BLaER1 treated with 17β-estradiol and CSF1 and Interleukin-3, amounts not matched to agents 10 nM and 100 nM (cell line): ENCODE data around the gene WASF1.

Source experiments
- H3K27ac ChIP-seq, 11 experiments: shearing (Covaris generic); formaldehyde crosslinking; 2 replicates each; pipeline ENCODE4 v1.8.1; 2022
- H3K27me3 ChIP-seq, 11 experiments: shearing (Covaris generic); formaldehyde crosslinking; 2 replicates each; pipeline ENCODE4 v1.8.1; 2022
- H3K36me3 ChIP-seq, 11 experiments: shearing (Covaris generic); formaldehyde crosslinking; 2 replicates each; pipeline ENCODE4 v1.8.1; 2022
- H3K4me1 ChIP-seq, 10 experiments: shearing (Covaris generic); formaldehyde crosslinking; 2 replicates each; pipeline ENCODE4 v1.8.1; 2022
- H3K4me2 ChIP-seq, 11 experiments: shearing (Covaris generic); formaldehyde crosslinking; 2 replicates each; pipeline ENCODE4 v1.8.1; 2022
- H3K4me3 ChIP-seq, 10 experiments: shearing (Covaris generic); formaldehyde crosslinking; 2 replicates each; pipeline ENCODE4 v1.8.1; 2022
- H3K9ac ChIP-seq, 11 experiments: shearing (Covaris generic); formaldehyde crosslinking; 2 replicates each; pipeline ENCODE4 v1.8.1; 2022
- H3K9me3 ChIP-seq, 11 experiments: shearing (Covaris generic); formaldehyde crosslinking; replicated peaks in 1 of 11; 2 replicates each; pipeline ENCODE4 v1.8.1; 2022
- H4K20me1 ChIP-seq, 11 experiments: shearing (Covaris generic); formaldehyde crosslinking; 2 replicates each; pipeline ENCODE4 v1.8.1; 2022
- Cebpa-rat ChIP-seq, 11 experiments: shearing (Covaris generic); IDR thresholded peaks; 2 replicates each; pipeline ENCODE4 v1.8.1; 2022

Gene WASF1

DNA sequence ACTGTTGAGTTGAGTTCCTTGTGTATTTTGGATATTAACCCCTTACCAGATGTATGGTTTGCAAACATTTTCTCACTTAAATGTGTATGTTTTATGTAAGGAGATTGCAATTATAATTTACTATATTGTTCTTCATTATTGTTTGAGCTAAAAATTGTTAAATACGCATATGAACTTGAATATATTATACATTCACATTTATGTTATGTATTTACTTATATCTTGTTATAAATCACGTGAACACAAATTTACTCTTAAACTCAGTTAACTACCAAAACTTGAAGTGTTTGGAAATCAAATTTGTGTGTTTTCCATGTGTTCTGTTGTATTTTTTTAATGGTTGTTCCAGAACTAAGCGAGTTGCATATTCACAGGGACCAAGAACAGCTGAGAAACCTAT is 19.1 kb upstream of the WASF1 start:
- Histone ChIP-seq H3K4me1 (no peaks in the 10 kb centered on the region), H3K27ac (no peak overlapping the region), H4K20me1 (peaks cover 0 to 86% (median 5%) of the 10 kb centered on the region in 11 experiments; a peak in 7 of 22 replicates), H3K27me3 (no peaks in the 10 kb centered on the region), H3K4me2 (no peak overlapping the region), H3K9ac (no peak overlapping the region), H3K9me3 (peaks cover 0 to 8% (median 0%) of the 10 kb centered on the region in 11 experiments; a peak in 3 of 22 replicates), H3K4me3 (no peak overlapping the region), H3K36me3 (peaks cover 35 to 68% (median 48%) of the 10 kb centered on the region in 11 experiments)
- no peak for TF ChIP-seq Cebpa-rat (IDR thresholded peaks at IDR 0.05)

DNA sequence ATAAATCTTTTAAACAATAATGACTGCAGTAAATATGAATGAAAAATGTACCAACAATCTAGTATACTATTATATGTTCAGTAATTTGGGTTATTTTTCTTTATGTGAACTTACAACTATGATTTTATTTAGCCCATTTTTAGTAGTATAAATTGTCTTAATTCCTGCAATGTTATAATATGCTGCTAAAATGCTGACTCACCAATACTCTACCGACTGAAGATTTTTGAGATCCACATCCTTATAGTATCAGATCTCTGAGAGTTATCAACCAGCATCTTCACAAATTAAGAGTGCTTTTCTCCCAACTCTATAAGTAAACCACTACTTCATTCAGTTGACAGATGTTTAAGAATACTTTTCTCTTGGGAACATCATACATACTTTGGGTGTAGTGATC is 17.4 kb upstream of the WASF1 start:
- H3K4me2 ChIP-seq: no peak overlapping the region

DNA sequence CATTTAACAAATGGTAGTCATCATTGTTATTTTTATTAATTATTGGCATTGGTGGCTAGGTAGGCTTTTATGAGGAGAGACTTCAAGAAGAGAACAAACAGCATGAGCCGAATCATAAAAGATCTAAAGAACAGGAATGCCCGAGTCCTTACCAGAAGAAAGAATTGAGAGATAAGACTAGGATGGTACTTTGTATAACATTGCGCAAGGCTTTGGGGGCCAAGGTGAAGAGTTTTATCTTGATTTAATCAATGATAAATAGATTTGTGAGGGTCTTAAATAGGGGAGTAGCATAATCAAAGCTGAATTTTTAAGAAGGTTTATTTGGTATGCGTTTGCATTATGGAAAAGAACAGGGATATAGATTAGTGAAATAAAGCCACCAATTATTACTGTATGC is 16.2 kb upstream of the WASF1 start:
- peak in 1 of 11 experiments; percentile 44; a peak in 1 of 22 replicates for TF ChIP-seq Cebpa-rat (IDR thresholded peaks at IDR 0.05)
- H3K9me3 ChIP-seq: peaks cover 0 to 8% (median 0%) of the 10 kb centered on the region in 11 experiments; a peak in 3 of 22 replicates
- no peak overlapping the region for H3K4me2 ChIP-seq
- H4K20me1 ChIP-seq: peaks cover 9 to 84% (median 21%) of the 10 kb centered on the region in 11 experiments; a peak in 15 of 22 replicates
- no peak overlapping the region for H3K27ac ChIP-seq
- H3K4me3 ChIP-seq: no peak overlapping the region
- H3K9ac ChIP-seq: no peak overlapping the region
- H3K36me3 ChIP-seq: peaks cover 30 to 67% (median 48%) of the 10 kb centered on the region in 11 experiments
- 0 out of 20 replicates have a peak, but pooled peaks cover 0 to 7% (median 0%) of the 10 kb centered on the region in 10 experiments for H3K4me1 ChIP-seq
- H3K27me3 ChIP-seq: no peaks in the 10 kb centered on the region

More for the DNA sequence above, 17.4 kb upstream of the WASF1 start:
- Histone ChIP-seq H3K36me3 (peaks cover 32 to 67% (median 48%) of the 10 kb centered on the region in 11 experiments), H3K4me3 (no peak overlapping the region), H3K4me1 (0 out of 20 replicates have a peak, but pooled peaks cover 0 to 1% (median 0%) of the 10 kb centered on the region in 10 experiments), H3K9ac (no peak overlapping the region), H3K27me3 (no peaks in the 10 kb centered on the region), H3K27ac (no peak overlapping the region), H3K9me3 (peaks cover 0 to 8% (median 0%) of the 10 kb centered on the region in 11 experiments; a peak in 3 of 22 replicates), H4K20me1 (peaks cover 3 to 84% (median 11%) of the 10 kb centered on the region in 11 experiments; a peak in 14 of 22 replicates)
- TF ChIP-seq Cebpa-rat (IDR thresholded peaks at IDR 0.05): no peak

DNA sequence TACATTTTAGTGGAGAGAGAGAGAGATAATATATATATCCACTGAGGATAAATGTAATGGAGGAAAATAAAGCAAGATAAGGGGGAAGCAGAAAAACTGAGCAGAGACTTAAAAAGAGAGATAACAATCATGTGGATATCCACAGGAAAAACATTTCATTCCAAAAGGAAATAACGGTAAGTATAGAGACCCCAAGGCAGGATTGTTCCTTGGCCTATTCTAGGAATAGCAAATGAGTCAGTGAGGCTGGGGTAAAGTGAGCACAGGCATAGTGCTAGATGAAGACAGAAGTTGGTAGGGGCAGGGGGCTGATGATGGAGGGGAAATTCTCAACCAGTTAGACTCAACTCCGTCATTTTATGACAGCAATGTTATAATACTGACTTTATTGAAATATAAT is 12.0 kb upstream of the WASF1 start:
- peaks cover 20 to 89% (median 51%) of the 10 kb centered on the region in 11 experiments; a peak in 18 of 22 replicates for H4K20me1 ChIP-seq
- peaks cover 0 to 17% (median 0%) of the 10 kb centered on the region in 10 experiments; a peak in 3 of 20 replicates for H3K4me1 ChIP-seq

DNA sequence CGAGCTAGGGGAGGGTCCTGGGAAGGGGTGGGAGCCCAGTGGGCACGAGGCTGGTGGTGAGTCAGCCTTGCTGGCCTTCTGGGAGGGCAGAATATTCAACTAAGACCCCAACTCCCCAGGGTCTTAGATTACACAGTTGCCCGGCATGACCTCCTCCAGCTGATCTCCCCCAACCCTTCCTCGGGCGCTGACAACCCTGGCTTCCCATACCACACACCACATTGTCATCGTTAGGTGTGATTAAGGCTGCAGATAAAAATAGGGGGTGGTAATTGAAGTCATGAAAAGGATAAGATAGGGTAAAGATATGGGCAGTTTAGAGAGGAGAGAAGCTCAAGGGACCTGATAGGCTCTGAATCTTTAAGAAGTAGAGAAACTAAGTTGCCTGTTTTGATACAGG is 11.3 kb upstream of the WASF1 start:
- no peak overlapping the region for H3K9ac ChIP-seq

More for the DNA sequence above, 12.0 kb upstream of the WASF1 start:
- Histone ChIP-seq H3K27me3 (no peaks in the 10 kb centered on the region), H3K4me2 (no peak overlapping the region), H3K9me3 (peaks cover 0 to 4% (median 0%) of the 10 kb centered on the region in 11 experiments; a peak in 1 of 22 replicates), H3K4me3 (no peak overlapping the region), H3K27ac (no peak overlapping the region), H3K9ac (no peak overlapping the region), H3K36me3 (peaks cover 21 to 56% (median 46%) of the 10 kb centered on the region in 11 experiments; a peak in 21 of 22 replicates)
- no peak for TF ChIP-seq Cebpa-rat (IDR thresholded peaks at IDR 0.05)

DNA sequence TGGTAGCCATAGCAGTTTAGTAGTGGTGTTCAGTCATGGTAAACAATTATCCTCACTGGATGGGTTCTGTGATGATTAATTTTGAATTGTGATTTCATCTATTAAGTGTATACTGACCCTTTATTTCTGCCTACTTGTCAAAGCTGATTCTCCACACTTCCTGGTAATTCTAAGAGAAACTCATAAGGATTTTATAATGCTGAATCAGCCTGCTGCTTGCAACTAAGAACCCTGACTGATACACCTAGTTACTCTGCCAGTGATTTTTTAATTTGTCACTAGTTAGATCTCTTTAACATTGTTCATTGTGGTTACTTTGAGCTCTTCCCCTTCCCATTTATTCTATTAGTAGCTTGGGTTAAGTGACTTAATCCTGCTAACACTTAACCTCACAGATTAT is 9.3 kb upstream of the WASF1 start:
- peaks cover 9 to 49% (median 40%) of the 10 kb centered on the region in 11 experiments; a peak in 21 of 22 replicates for H3K36me3 ChIP-seq
- no peak overlapping the region for H3K4me3 ChIP-seq
- TF ChIP-seq Cebpa-rat (IDR thresholded peaks at IDR 0.05): no peak
- peak overlapping the region in 1 of 11 experiments; percentile 27; a peak in 1 of 22 replicates for H3K4me2 ChIP-seq
- H3K9me3 ChIP-seq: peaks cover 0 to 4% (median 0%) of the 10 kb centered on the region in 11 experiments; a peak in 2 of 22 replicates
- no peak overlapping the region for H3K9ac ChIP-seq
- peaks cover 0 to 20% (median 1%) of the 10 kb centered on the region in 10 experiments; a peak in 6 of 20 replicates for H3K4me1 ChIP-seq
- H4K20me1 ChIP-seq: peaks cover 20 to 91% (median 57%) of the 10 kb centered on the region in 11 experiments; a peak in 18 of 22 replicates
- no peaks in the 10 kb centered on the region for H3K27me3 ChIP-seq
- no peak overlapping the region for H3K27ac ChIP-seq

More for the DNA sequence above, 11.3 kb upstream of the WASF1 start:
- Histone ChIP-seq H3K27me3 (no peaks in the 10 kb centered on the region), H3K36me3 (peaks cover 21 to 56% (median 48%) of the 10 kb centered on the region in 11 experiments; a peak in 21 of 22 replicates), H4K20me1 (peaks cover 20 to 91% (median 53%) of the 10 kb centered on the region in 11 experiments; a peak in 18 of 22 replicates), H3K4me2 (peak overlapping the region in 1 of 11 experiments; percentile 12; a peak in 3 of 22 replicates), H3K4me3 (no peak overlapping the region), H3K4me1 (peaks cover 0 to 17% (median 0%) of the 10 kb centered on the region in 10 experiments; a peak in 3 of 20 replicates), H3K27ac (no peak overlapping the region), H3K9me3 (peaks cover 0 to 4% (median 0%) of the 10 kb centered on the region in 11 experiments; a peak in 2 of 22 replicates)
- no peak for TF ChIP-seq Cebpa-rat (IDR thresholded peaks at IDR 0.05)

DNA sequence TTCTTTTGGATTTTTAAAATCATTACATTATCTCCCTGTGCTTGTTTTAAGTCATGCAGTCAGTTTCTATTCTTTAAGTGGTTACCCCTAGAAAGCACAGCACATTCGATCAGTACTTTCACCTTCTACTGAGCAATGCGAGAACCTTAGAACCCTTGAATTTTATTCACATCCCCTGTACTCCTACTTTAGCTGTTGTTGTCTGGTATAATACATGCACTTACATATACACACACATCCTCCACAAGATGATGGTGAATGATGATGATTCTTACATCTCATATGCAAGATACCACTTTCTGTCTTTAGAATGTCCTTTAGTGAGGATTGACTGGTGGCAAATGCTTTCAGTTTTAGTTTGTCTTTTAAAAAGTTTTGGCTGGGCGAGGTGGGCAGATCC is 6.4 kb upstream of the WASF1 start:
- Histone ChIP-seq H3K4me2 (no peak overlapping the region; a peak in 1 of 22 replicates), H3K9me3 (peaks cover 0 to 4% (median 0%) of the 10 kb centered on the region in 11 experiments; a peak in 2 of 22 replicates), H4K20me1 (peaks cover 14 to 93% (median 62%) of the 10 kb centered on the region in 11 experiments; a peak in 18 of 22 replicates), H3K27ac (no peak overlapping the region), H3K4me1 (peaks cover 25 to 49% (median 28%) of the 10 kb centered on the region in 10 experiments), H3K27me3 (no peaks in the 10 kb centered on the region), H3K4me3 (no peak overlapping the region), H3K9ac (no peak overlapping the region), H3K36me3 (peaks cover 0 to 52% (median 40%) of the 10 kb centered on the region in 11 experiments; a peak in 19 of 22 replicates)
- no peak for TF ChIP-seq Cebpa-rat (IDR thresholded peaks at IDR 0.05)

DNA sequence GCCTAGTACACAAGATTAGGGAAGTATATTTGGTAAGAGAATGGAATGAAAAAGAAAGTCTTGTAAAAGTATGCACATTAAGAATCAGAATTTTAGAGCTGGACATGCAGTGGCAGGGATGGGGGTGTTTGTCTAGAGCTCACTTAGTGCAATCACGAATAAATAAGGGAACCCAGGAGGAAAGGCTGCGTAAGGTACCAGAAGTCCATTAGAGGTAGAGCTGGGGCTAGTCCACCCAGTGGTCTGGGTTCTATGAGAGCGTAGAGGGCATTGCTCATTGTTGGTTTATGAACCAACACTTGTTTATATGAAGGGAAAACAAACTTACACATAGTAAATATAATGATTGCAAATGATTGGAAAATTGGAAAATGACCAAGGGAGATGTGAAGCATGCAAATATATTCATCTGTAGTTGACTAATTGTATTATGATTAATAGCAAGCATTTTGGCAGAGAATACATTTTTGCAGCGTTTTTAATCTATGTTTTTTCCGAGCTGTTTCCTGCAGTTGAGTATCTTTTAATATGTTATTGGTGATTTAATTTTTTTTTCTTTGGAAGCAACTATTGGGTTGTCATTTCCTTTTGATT is 3.9 kb upstream of the WASF1 start:
- Histone ChIP-seq H3K27me3 (no peaks in the 10 kb centered on the region), H3K4me1 (peaks cover 25 to 37% (median 29%) of the 10 kb centered on the region in 10 experiments), H3K4me3 (no peak overlapping the region), H3K9ac (no peak overlapping the region), H3K9me3 (peaks cover 0 to 4% (median 0%) of the 10 kb centered on the region in 11 experiments; a peak in 2 of 22 replicates), H3K4me2 (peak overlapping the region; percentile 90 to 98 (median 93); a peak in 21 of 22 replicates), H4K20me1 (peaks cover 3 to 69% (median 41%) of the 10 kb centered on the region in 11 experiments; a peak in 16 of 22 replicates), H3K27ac (no peak overlapping the region), H3K36me3 (peaks cover 0 to 48% (median 36%) of the 10 kb centered on the region in 11 experiments; a peak in 19 of 22 replicates)
- TF ChIP-seq Cebpa-rat (IDR thresholded peaks at IDR 0.05): no peak
